Superior temporal gyrus (tissue), 1 donor: Measurements from ENCODE around the gene VSX2.

ENCODE experiments used
- DNase-seq: peaks from one replicate; pipeline ENCODE4 v3.0.0-alpha.2; 2016; ENCODE audit errors: extremely low spot score

Gene VSX2

GRCh38 chr14:74259513-74259912 is 20.3 kb downstream of the VSX2 start:
- DNase-seq, result no peak

GRCh38 chr14:74260525-74261233 is 21.4 kb downstream of the VSX2 start:
- no peak for DNase-seq

GRCh38 chr14:74261288-74261687 is 22.0 kb downstream of the VSX2 start:
- DNase-seq, result no peak

- DNase-seq, result no peak
Measured at GRCh38 chr14:74262076-74262475, 22.8 kb downstream of the VSX2 start.

GRCh38 chr14:74263181-74263580 is 23.9 kb downstream of the VSX2 start:
- DNase-seq, result no peak

- no peak for DNase-seq
Measured at GRCh38 chr14:74263921-74264320, 24.7 kb downstream of the VSX2 start.

- no peak for DNase-seq
Measured at GRCh38 chr14:74265301-74265965, 26.2 kb downstream of the VSX2 start.

GRCh38 chr14:74267588-74267987 is 28.3 kb downstream of the VSX2 start:
- no peak for DNase-seq

- peak; percentile 82 for DNase-seq
Measured at GRCh38 chr14:74270382-74271177, 31.3 kb downstream of the VSX2 start.

- DNase-seq, result no peak
Measured at GRCh38 chr14:74271365-74271764, 32.1 kb downstream of the VSX2 start.

GRCh38 chr14:74275241-74275841 is 36.1 kb downstream of the VSX2 start:
- no peak for DNase-seq

GRCh38 chr14:74278080-74278479 is 38.8 kb downstream of the VSX2 start:
- no peak for DNase-seq

GRCh38 chr14:74281069-74281468 is 41.8 kb downstream of the VSX2 start:
- peak; percentile 46 for DNase-seq

- no peak for DNase-seq
Measured at GRCh38 chr14:74286736-74287135, 47.5 kb downstream of the VSX2 start.

- DNase-seq, result no peak
Measured at GRCh38 chr14:74289801-74290200, 50.6 kb downstream of the VSX2 start.

GRCh38 chr14:74290415-74290814 is 51.2 kb downstream of the VSX2 start:
- no peak for DNase-seq

GRCh38 chr14:74292061-74292460 is 52.8 kb downstream of the VSX2 start:
- no peak for DNase-seq

- DNase-seq, result no peak
Measured at GRCh38 chr14:74293606-74294005, 54.4 kb downstream of the VSX2 start.

- no peak for DNase-seq
Measured at GRCh38 chr14:74296037-74296467, 56.8 kb downstream of the VSX2 start.

- DNase-seq, result no peak
Measured at GRCh38 chr14:74297986-74298385, 58.7 kb downstream of the VSX2 start.

- DNase-seq, result no peak
Measured at GRCh38 chr14:74299061-74299545, 59.9 kb downstream of the VSX2 start.

GRCh38 chr14:74301594-74302151 is 62.4 kb downstream of the VSX2 start:
- no peak for DNase-seq
